Esophagus squamous epithelium (tissue), 5 donors: ENCODE measurements around the gene CERS3. TPM values are rescaled to one million over a fixed set of nuclear protein-coding genes. Genes with fewer than 3 reads are reported as not detected.

ENCODE experiments used
- DNase-seq: peaks from one replicate; lab custom pipeline; 2025; lab: John Stamatoyannopoulos, UW
- H3K27ac ChIP-seq, 4 donors: fragments of 200-600 bp; sonication (generic); one replicate each; pipeline ENCODE4 v1.5.1; 2016 to 2019; ENCODE audit warnings: mild to moderate bottlenecking in 1 of 4
- H3K27me3 ChIP-seq, 4 donors: fragments of 200-600 bp; sonication (generic); 1 replicate in 3 of 4; 2 replicates in 1 of 4; pipeline versions ENCODE4 v1.5.1 to v1.6.0; 2017 to 2021; ENCODE audit warnings: antibody characterized with exemption in 1 of 4
- H3K36me3 ChIP-seq, 3 donors: fragments of 200-600 bp; sonication (generic); one replicate each; pipeline ENCODE4 v1.5.1; 2016 to 2019
- H3K4me1 ChIP-seq, 3 donors: fragments of 200-600 bp; sonication (generic); one replicate each; pipeline ENCODE4 v1.5.1; 2017 to 2019
- H3K4me3 ChIP-seq, 4 donors: fragments of 200-600 bp; sonication (generic); 1 replicate in 3 of 4; 2 replicates in 1 of 4; pipeline ENCODE4 v1.5.1; 2016 to 2019; ENCODE audit warnings: mild to moderate bottlenecking in 2 of 4, moderate library complexity in 1 of 4
- H3K9me3 ChIP-seq, 3 donors: fragments of 200-600 bp; sonication (generic); one replicate each; pipeline ENCODE4 v1.5.1; 2016 to 2019
- CTCF ChIP-seq, 6 experiments: fragments of 450-650 bp in 4 of 6; fragments of 200-600 bp in 2 of 6; sonication (generic) in 2 of 6; IDR thresholded peaks; one replicate each; pipeline ENCODE4 v1.5.1; 2016 to 2019; ENCODE audit warnings: antibody characterized with exemption in 6 of 6, mild to moderate bottlenecking in 4 of 6, moderate library complexity in 4 of 6
- POLR2A ChIP-seq, 4 donors: fragments of 450-650 bp; IDR thresholded peaks; one replicate each; pipeline ENCODE4 v1.6.1; 2017; ENCODE audit warnings: antibody characterized with exemption in 4 of 4, mild to moderate bottlenecking in 4 of 4, moderate library complexity in 3 of 4
- WGBS, 2 donors: methylation state at CpG; one replicate each; pipeline ENCODE4 v1.1.5; 2018; 5-methylcytosine and 5-hydroxymethylcytosine counted together
- intact Hi-C: fragments of 100-400 bp; cut with DNase I; formaldehyde crosslinking; loops from one replicate; pipeline ENCODE4 v1.15.0; 2022
- total RNA-seq, 4 donors: library from RNA; depleted of rRNA; stranded (reverse); fragments of >200 nt; gene quantifications; one replicate each; pipeline ENCODE4 v1.1.0, GENCODE V29; 2016
- donor health status: DM: yes; HTN: yes; CAD: no.

The CERS3 gene
- total RNA-seq, 4 donors from 2014 or later, result 38.5 to 133 (median 81.9) TPM

GRCh38 chr15:100476805-100477204 lies 51.9 kb downstream of the CERS3 start:
- Histone ChIP-seq H3K27me3 (no peaks in the 10 kb centered on the region), H3K36me3 (peaks cover 0 to 100% (median 9%) of the 10 kb centered on the region in 3 donors), H3K27ac (no peak overlapping the region), H3K4me3 (no peak overlapping the region), H3K9me3 (peaks cover 0 to 26% (median 8%) of the 10 kb centered on the region in 3 donors), H3K4me1 (peaks cover 0 to 5% (median 0%) of the 10 kb centered on the region in 3 donors)
- no peak for DNase-seq
- no peak for TF ChIP-seq POLR2A (IDR thresholded peaks at IDR 0.05)
- no peak for TF ChIP-seq CTCF (IDR thresholded peaks at IDR 0.05)
- whole genome bisulfite sequencing, 2 donors, result 77 to 88% methylated on average over 4 of the region's 4 CpGs
- intact Hi-C loops, result no loop called here

- no peaks in the 10 kb centered on the region for H3K27me3 ChIP-seq
- peaks cover 0 to 100% (median 5%) of the 10 kb centered on the region in 3 donors for H3K36me3 ChIP-seq
- peak overlapping the region in 1 of 4 donors; percentile 22 for H3K27ac ChIP-seq
- intact Hi-C loops, result no loop called here
- no peak for DNase-seq
- H3K4me1 ChIP-seq, result peaks cover 0 to 22% (median 0%) of the 10 kb centered on the region in 3 donors
- peaks cover 0 to 3% (median 0%) of the 10 kb centered on the region in 3 donors for H3K9me3 ChIP-seq
- H3K4me3 ChIP-seq, result no peak overlapping the region
- 79 to 81% methylated on average over 5 of the region's 5 CpGs for WGBS, 2 donors
- no peak for TF ChIP-seq POLR2A (IDR thresholded peaks at IDR 0.05)
- no peak for TF ChIP-seq CTCF (IDR thresholded peaks at IDR 0.05)
These were observed 56.0 kb downstream of the CERS3 start for GRCh38 chr15:100472736-100473135.

- Histone ChIP-seq H3K27me3 (no peaks in the 10 kb centered on the region), H3K9me3 (no peaks in the 10 kb centered on the region), H3K4me3 (no peak overlapping the region), H3K27ac (peak overlapping the region in 2 of 4 donors; percentile 22 to 43), H3K36me3 (peaks cover 0 to 99% (median 5%) of the 10 kb centered on the region in 3 donors), H3K4me1 (peaks cover 0 to 23% (median 0%) of the 10 kb centered on the region in 3 donors)
- no peak for TF ChIP-seq CTCF (IDR thresholded peaks at IDR 0.05)
- no peak for TF ChIP-seq POLR2A (IDR thresholded peaks at IDR 0.05)
- 46 to 61% methylated on average over 3 of the region's 3 CpGs for WGBS, 2 donors
- no peak for DNase-seq
- intact Hi-C loops, result no loop called here
These were observed 56.8 kb downstream of the CERS3 start for GRCh38 chr15:100471933-100472332.

GRCh38 chr15:100468285-100468684 lies 60.5 kb downstream of the CERS3 start:
- WGBS, 2 donors, result 57 to 65% methylated on average over 2 of the region's 2 CpGs
- Histone ChIP-seq H3K4me3 (no peak overlapping the region), H3K4me1 (peaks cover 4 to 43% (median 9%) of the 10 kb centered on the region in 3 donors), H3K27me3 (no peaks in the 10 kb centered on the region), H3K9me3 (no peaks in the 10 kb centered on the region), H3K27ac (no peak overlapping the region), H3K36me3 (peaks cover 0 to 77% (median 5%) of the 10 kb centered on the region in 3 donors)
- no peak for DNase-seq
- intact Hi-C loops, result no loop called here
- TF ChIP-seq POLR2A (IDR thresholded peaks at IDR 0.05), result no peak
- TF ChIP-seq CTCF (IDR thresholded peaks at IDR 0.05), result no peak

GRCh38 chr15:100466073-100466472 lies 62.7 kb downstream of the CERS3 start:
- intact Hi-C loops, result no loop called here
- Histone ChIP-seq H3K27ac (peak overlapping the region in 2 of 4 donors; percentile 69 to 80), H3K4me1 (peaks cover 4 to 52% (median 9%) of the 10 kb centered on the region in 3 donors), H3K4me3 (no peak overlapping the region), H3K27me3 (no peaks in the 10 kb centered on the region), H3K9me3 (no peaks in the 10 kb centered on the region), H3K36me3 (peaks cover 0 to 73% (median 0%) of the 10 kb centered on the region in 3 donors)
- WGBS, 2 donors, result 46 to 50% methylated on average over 4 of the region's 4 CpGs
- TF ChIP-seq POLR2A (IDR thresholded peaks at IDR 0.05) (no peak), CTCF (IDR thresholded peaks at IDR 0.05) (no peak)
- no peak for DNase-seq
